HCT116 (cell line): ENCODE measurements around the gene CHCHD10. TPM values are rescaled to one million over a fixed set of nuclear protein-coding genes. Genes with fewer than 3 reads are reported as not detected.

Experiments
- ATAC-seq: fragments of 200-7000 bp; cut with Tn5 transposase; 2 replicates; pipeline ENCODE4 v1.9.1; 2020; ENCODE audit warnings: mild to moderate bottlenecking, moderate library complexity
- BruUV-seq: library from RNA; stranded (reverse); fragments of 400-500 nt; replicated peaks from 2 replicates; lab custom pipeline; 2021; lab: Mats Ljungman, UMichigan
- CTCF ChIA-PET: fragments of 300-600 bp; sonication (Branson Sonifier 250); formaldehyde crosslinking; loops from one replicate; lab custom pipeline; 2021; ENCODE audit warnings: antibody characterized with exemption; lab: Charles Lee
- POLR2A ChIA-PET: fragments of 300-600, 350-600 bp; sonication (Branson Sonifier 250); formaldehyde crosslinking; loops from one replicate; lab custom pipeline; 2021; ENCODE audit warnings: antibody characterized with exemption; lab: Charles Lee
- RAD21 ChIA-PET, 2 experiments: fragments of 300-600 bp; sonication (Branson Sonifier 250); formaldehyde crosslinking; loops; one replicate each; lab custom pipeline; 2023; ENCODE audit warnings: low total read pairs in 2 of 2; ENCODE audit not compliant: uncharacterized antibody in 2 of 2, unreplicated experiment in 2 of 2, low non-redundant PET in 1 of 2; lab: Charles Lee
- DNase-seq: peaks from one replicate; pipeline ENCODE4 v3.0.0-alpha.2; 2010; ENCODE audit warnings: low read depth, low spot score
- H2AFZ ChIP-seq: fragments of 200-600 bp; shearing (Covaris generic), sonication (generic); 2 replicates; pipeline ENCODE4 v1.6.1; 2017; ENCODE audit warnings: low read depth, mixed run types, mixed read lengths, antibody characterized with exemption, low read length; ENCODE audit not compliant: poor library complexity, severe bottlenecking
- H3K27ac ChIP-seq: 2 replicates; pipeline ENCODE4 v1.5.1; 2012; ENCODE audit warnings: low read depth, low read length
- H3K27me3 ChIP-seq: fragments of 200-600 bp; sonication (generic); 2 replicates; pipeline ENCODE4 v1.6.1; 2016; ENCODE audit warnings: mixed run types, low read length, mixed read lengths; ENCODE audit not compliant: insufficient read depth
- H3K36me3 ChIP-seq, 2 experiments: fragments of 200-500 bp in 1 of 2; fragments of 200-600 bp in 1 of 2; sonication (Bioruptor generic) in 1 of 2; sonication (generic) in 1 of 2; 2 replicates each; pipeline versions ENCODE4 v1.5.1 to v1.6.1; 2014 to 2016; ENCODE audit warnings: low read length in 2 of 2, inconsistent platforms in 1 of 2, mixed read lengths in 1 of 2, mixed run types in 1 of 2; ENCODE audit not compliant: insufficient read depth in 2 of 2, control insufficient read depth in 1 of 2
- H3K4me1 ChIP-seq, 2 experiments: fragments of 200-600 bp in 1 of 2; sonication (generic) in 1 of 2; 2 replicates each; pipeline versions ENCODE4 v1.5.1 to v1.6.1; 2012 to 2017; ENCODE audit warnings: low read length in 2 of 2, inconsistent platforms in 1 of 2, mild to moderate bottlenecking in 1 of 2, mixed read lengths in 1 of 2, mixed run types in 1 of 2, moderate library complexity in 1 of 2; ENCODE audit not compliant: insufficient read depth in 2 of 2, control insufficient read depth in 1 of 2
- H3K4me2 ChIP-seq: fragments of 200-600 bp; sonication (generic); 2 replicates; pipeline ENCODE4 v1.6.1; 2017; ENCODE audit warnings: mixed run types, low read length, mixed read lengths
- H3K4me3 ChIP-seq, 2 experiments: fragments of 200-600 bp in 1 of 2; sonication (generic) in 1 of 2; replicated peaks in 1 of 2; 2 replicates each; pipeline ENCODE4 v1.5.1; 2011 to 2016; ENCODE audit warnings: low read length in 2 of 2, control low read depth in 1 of 2, low read depth in 1 of 2, mild to moderate bottlenecking in 1 of 2, mixed read lengths in 1 of 2, mixed run types in 1 of 2
- H3K79me2 ChIP-seq: fragments of 200-600 bp; sonication (generic); 2 replicates; pipeline ENCODE4 v1.6.1; 2017; ENCODE audit warnings: mild to moderate bottlenecking, mixed run types, low read length, moderate library complexity, mixed read lengths; ENCODE audit not compliant: insufficient read depth
- H3K9ac ChIP-seq: fragments of 200-600 bp; sonication (generic); 2 replicates; pipeline ENCODE4 v1.6.1; 2016; ENCODE audit warnings: low read length, mixed read lengths
- H3K9me2 ChIP-seq: fragments of 200-600 bp; sonication (generic), shearing (Covaris generic); 2 replicates; pipeline ENCODE4 v1.6.1; 2017; ENCODE audit warnings: mixed run types, mild to moderate bottlenecking, moderate library complexity; ENCODE audit not compliant: insufficient read depth
- H3K9me3 ChIP-seq, 2 experiments: fragments of 200-500 bp in 1 of 2; fragments of 200-600 bp in 1 of 2; sonication (Bioruptor generic) in 1 of 2; sonication (generic) in 1 of 2; 2 replicates each; pipeline ENCODE4 v1.6.1; 2014 to 2017; ENCODE audit warnings: low read length in 2 of 2, mixed read lengths in 2 of 2, inconsistent platforms in 1 of 2, low read depth in 1 of 2, mild to moderate bottlenecking in 1 of 2, mixed run types in 1 of 2, moderate library complexity in 1 of 2; ENCODE audit not compliant: control insufficient read depth in 1 of 2, insufficient read depth in 1 of 2
- H4K20me1 ChIP-seq: fragments of 200-600 bp; sonication (generic), shearing (Covaris generic); 2 replicates; pipeline ENCODE4 v1.6.1; 2017; ENCODE audit warnings: mixed run types, mild to moderate bottlenecking, moderate library complexity; ENCODE audit not compliant: insufficient read depth
- CEBPB ChIP-seq: IDR thresholded peaks from 2 replicates; pipeline ENCODE4 v1.6.1; 2012; ENCODE audit warnings: low read depth
- JUND ChIP-seq: IDR thresholded peaks from 2 replicates; pipeline ENCODE4 v1.6.1; 2012
- POLR2AphosphoS5 ChIP-seq: IDR thresholded peaks from 2 replicates; pipeline ENCODE4 v1.6.1; 2011; ENCODE audit warnings: mild to moderate bottlenecking, low read depth, low read length, moderate library complexity
- RAD21 ChIP-seq: IDR thresholded peaks from 2 replicates; pipeline ENCODE4 v1.6.1; 2012; ENCODE audit warnings: low read depth, mild to moderate bottlenecking
- REST ChIP-seq: IDR thresholded peaks from 2 replicates; pipeline ENCODE4 v1.6.1; 2012; ENCODE audit warnings: low read depth
- SP1 ChIP-seq: IDR thresholded peaks from 2 replicates; pipeline ENCODE4 v1.6.1; 2012; ENCODE audit warnings: low read depth
- TCF7L2 ChIP-seq: IDR thresholded peaks from 2 replicates; pipeline ENCODE4 v1.7.0; 2011; ENCODE audit warnings: borderline replicate concordance, inconsistent platforms; ENCODE audit not compliant: insufficient read depth, insufficient read length; ENCODE audit errors: extremely low read depth
- ZNF274 ChIP-seq: fragments of 200-500 bp; sonication (Bioruptor generic); IDR thresholded peaks from 2 replicates; pipeline ENCODE4 v1.6.1; 2014; ENCODE audit warnings: mild to moderate bottlenecking, low read depth, low read length, inconsistent platforms
- intact Hi-C: fragments of 100-400 bp; cut with micrococcal nuclease; formaldehyde crosslinking; loops from 2 replicates; pipeline ENCODE4 v1.10.0; 2022
- total RNA-seq: library from RNA; stranded (reverse); gene quantifications from one replicate; pipeline ENCODE4 v1.2.1, GENCODE V29; 2021; ENCODE audit not compliant: unreplicated experiment
- TF ChIP-seq, protein P1 (sequence below), 3 experiments: fragments of 200-600 bp in 1 of 3; sonication (generic) in 1 of 3; IDR thresholded peaks in 2 of 3; conservative IDR thresholded peaks in 1 of 3; 2 replicates each; pipeline ENCODE4 v1.5.1; 2012 to 2017; ENCODE audit warnings: low read depth in 2 of 3, low read length in 2 of 3, antibody characterized with exemption in 1 of 3, borderline replicate concordance in 1 of 3, control low read depth in 1 of 3, mild to moderate bottlenecking in 1 of 3, mixed read lengths in 1 of 3, mixed run types in 1 of 3, moderate library complexity in 1 of 3; ENCODE audit not compliant: insufficient read depth in 1 of 3

CHCHD10 gene
- total RNA-seq, 1 experiment from 2014 or later, result 279 TPM

- no peak overlapping the region for H2AFZ ChIP-seq
- H3K27ac ChIP-seq, result no peak overlapping the region
- no peaks in the 10 kb centered on the region for H4K20me1 ChIP-seq
- ATAC-seq (no peak), DNase-seq (no peak)
- no peaks in the 10 kb centered on the region for H3K27me3 ChIP-seq
- H3K4me2 ChIP-seq, result no peak overlapping the region
- no peaks in the 10 kb centered on the region for H3K9me2 ChIP-seq
- CTCF ChIA-PET, result interaction anchor here (0.6 kb wide), 1 partner anchor 17 kb away, joined by 3 read pairs; no protein-coding TSS in a partner anchor
- TF ChIP-seq REST (no peak), JUND (no peak), RAD21 (no peak), TCF7L2 (no peak), CEBPB (no peak), POLR2AphosphoS5 (no peak), SP1 (no peak), ZNF274 (no peak)
- TF ChIP-seq, protein P1, sequence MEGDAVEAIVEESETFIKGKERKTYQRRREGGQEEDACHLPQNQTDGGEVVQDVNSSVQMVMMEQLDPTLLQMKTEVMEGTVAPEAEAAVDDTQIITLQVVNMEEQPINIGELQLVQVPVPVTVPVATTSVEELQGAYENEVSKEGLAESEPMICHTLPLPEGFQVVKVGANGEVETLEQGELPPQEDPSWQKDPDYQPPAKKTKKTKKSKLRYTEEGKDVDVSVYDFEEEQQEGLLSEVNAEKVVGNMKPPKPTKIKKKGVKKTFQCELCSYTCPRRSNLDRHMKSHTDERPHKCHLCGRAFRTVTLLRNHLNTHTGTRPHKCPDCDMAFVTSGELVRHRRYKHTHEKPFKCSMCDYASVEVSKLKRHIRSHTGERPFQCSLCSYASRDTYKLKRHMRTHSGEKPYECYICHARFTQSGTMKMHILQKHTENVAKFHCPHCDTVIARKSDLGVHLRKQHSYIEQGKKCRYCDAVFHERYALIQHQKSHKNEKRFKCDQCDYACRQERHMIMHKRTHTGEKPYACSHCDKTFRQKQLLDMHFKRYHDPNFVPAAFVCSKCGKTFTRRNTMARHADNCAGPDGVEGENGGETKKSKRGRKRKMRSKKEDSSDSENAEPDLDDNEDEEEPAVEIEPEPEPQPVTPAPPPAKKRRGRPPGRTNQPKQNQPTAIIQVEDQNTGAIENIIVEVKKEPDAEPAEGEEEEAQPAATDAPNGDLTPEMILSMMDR (IDR thresholded peaks at IDR 0.05 in 2 of 3, conservative IDR thresholded peaks at IDR 0.05 in 1 of 3; ENCODE audit: borderline replicate concordance in 1 of 3, insufficient read depth in 1 of 3, low read depth in 2 of 3, low read length in 2 of 3), result no peak
- intact Hi-C loops, result no loop called here
- RAD21 ChIA-PET, result no interaction called here
- no peaks in the 10 kb centered on the region for H3K36me3 ChIP-seq
- no peaks in the 10 kb centered on the region for H3K9me3 ChIP-seq
- no peaks in the 10 kb centered on the region for H3K79me2 ChIP-seq
- H3K9ac ChIP-seq, result no peak overlapping the region
- POLR2A ChIA-PET, result no interaction called here
- peaks cover 8 to 25% of the 10 kb centered on the region in 2 experiments for H3K4me1 ChIP-seq
- no TSS peak for BruUV-seq
- no peak overlapping the region for H3K4me3 ChIP-seq
These were observed 14.4 kb downstream of the CHCHD10 start for GRCh38 chr22:23753385-23753784.
